ENCODE measurements around the gene LIX1.

DNA sequence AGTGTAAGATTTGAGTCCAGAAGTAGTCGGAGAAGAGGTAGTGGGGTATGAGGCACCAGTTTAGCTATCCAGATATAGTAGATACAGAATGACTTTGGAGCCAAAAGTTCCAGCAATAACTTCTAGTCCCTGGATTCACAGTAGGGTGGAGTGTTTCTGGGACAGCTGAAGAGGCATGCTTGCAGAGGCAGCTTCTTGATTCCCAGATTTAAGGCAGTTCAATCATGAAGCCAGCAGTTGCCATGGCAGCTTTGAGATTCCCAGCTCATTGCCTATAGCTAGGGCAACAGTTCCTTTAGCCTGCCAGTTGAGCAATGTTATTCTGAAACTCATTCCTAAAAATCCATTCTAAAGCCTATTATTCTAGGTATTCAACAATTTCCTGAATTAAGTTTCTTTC lies 79.2 kb downstream of the LIX1 start:
- TF ChIP-seq CTCF (IDR thresholded peaks at IDR 0.05) (no peak), POLR2A (IDR thresholded peaks at IDR 0.05) (no peak), POLR2AphosphoS5 (IDR thresholded peaks at IDR 0.05) (no peak)

Data from prostate gland (tissue), 2 donors.